Astrocyte of the cerebellum (primary cell): Measurements from ENCODE around the gene RPL35.

Experiments
- DNase-seq: peaks from one replicate; pipeline ENCODE4 v3.0.0-alpha.2; 2011; ENCODE audit warnings: low read depth
- H3K4me3 ChIP-seq: 2 replicates; pipeline ENCODE4 v1.5.1; 2011; ENCODE audit warnings: mild to moderate bottlenecking, low read depth, low read length, moderate library complexity
- in situ Hi-C: cut with HindIII; loops from 2 replicates; pipeline ENCODE4 v1.10.0; 2017; ENCODE audit warnings: low sequenced_read_pairs
- TF ChIP-seq, protein P1 (sequence below): IDR thresholded peaks from 2 replicates; pipeline ENCODE4 v1.5.1; 2012; ENCODE audit warnings: low read length, low read depth, moderate library complexity, mild to moderate bottlenecking; ENCODE audit errors: missing control alignments

RPL35 gene

GRCh38 chr9:124885551-124885950 is 23.8 kb upstream of the RPL35 start:
- no peak overlapping the region for H3K4me3 ChIP-seq
- TF ChIP-seq, protein P1, sequence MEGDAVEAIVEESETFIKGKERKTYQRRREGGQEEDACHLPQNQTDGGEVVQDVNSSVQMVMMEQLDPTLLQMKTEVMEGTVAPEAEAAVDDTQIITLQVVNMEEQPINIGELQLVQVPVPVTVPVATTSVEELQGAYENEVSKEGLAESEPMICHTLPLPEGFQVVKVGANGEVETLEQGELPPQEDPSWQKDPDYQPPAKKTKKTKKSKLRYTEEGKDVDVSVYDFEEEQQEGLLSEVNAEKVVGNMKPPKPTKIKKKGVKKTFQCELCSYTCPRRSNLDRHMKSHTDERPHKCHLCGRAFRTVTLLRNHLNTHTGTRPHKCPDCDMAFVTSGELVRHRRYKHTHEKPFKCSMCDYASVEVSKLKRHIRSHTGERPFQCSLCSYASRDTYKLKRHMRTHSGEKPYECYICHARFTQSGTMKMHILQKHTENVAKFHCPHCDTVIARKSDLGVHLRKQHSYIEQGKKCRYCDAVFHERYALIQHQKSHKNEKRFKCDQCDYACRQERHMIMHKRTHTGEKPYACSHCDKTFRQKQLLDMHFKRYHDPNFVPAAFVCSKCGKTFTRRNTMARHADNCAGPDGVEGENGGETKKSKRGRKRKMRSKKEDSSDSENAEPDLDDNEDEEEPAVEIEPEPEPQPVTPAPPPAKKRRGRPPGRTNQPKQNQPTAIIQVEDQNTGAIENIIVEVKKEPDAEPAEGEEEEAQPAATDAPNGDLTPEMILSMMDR: no peak
- DNase-seq: no peak
- in situ Hi-C loops: no loop called here

- DNase-seq: peak; percentile 55
- in situ Hi-C loops: no loop called here
- TF ChIP-seq, protein P1: no peak
- no peak overlapping the region for H3K4me3 ChIP-seq
These were observed 22.6 kb upstream of the RPL35 start for GRCh38 chr9:124884376-124884775.

GRCh38 chr9:124882231-124882630 is 20.5 kb upstream of the RPL35 start:
- TF ChIP-seq, protein P1: no peak
- no peak for DNase-seq

GRCh38 chr9:124881138-124881743 is 19.5 kb upstream of the RPL35 start:
- DNase-seq: no peak
- TF ChIP-seq, protein P1: no peak
- H3K4me3 ChIP-seq: no peak overlapping the region
- in situ Hi-C loops: no loop called here

More at GRCh38 chr9:124882231-124882630, 20.5 kb upstream of the RPL35 start:
- no peak overlapping the region for H3K4me3 ChIP-seq
- in situ Hi-C loops: no loop called here

DNA sequence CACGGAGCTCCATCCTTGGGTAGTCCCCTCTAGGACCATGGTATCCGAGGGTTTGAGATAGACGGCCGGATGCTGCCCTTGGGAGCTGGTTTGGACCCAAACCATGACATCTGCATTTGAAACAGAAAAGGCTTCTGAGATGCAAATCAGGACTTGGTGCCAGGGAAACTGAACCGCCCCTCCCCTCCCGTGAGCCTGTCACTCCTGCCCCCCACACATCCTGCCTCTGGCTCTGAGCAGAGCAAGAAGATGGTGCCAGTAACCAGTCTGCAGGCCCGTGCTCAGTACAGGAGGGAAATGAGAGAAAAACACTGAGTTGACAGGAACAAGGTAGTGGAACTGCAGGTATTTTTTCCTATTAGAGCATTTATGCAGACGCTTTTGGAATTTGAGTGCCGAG is 18.7 kb upstream of the RPL35 start:
- TF ChIP-seq, protein P1: no peak
- in situ Hi-C loops: no loop called here
- DNase-seq: no peak
- no peak overlapping the region for H3K4me3 ChIP-seq

DNA sequence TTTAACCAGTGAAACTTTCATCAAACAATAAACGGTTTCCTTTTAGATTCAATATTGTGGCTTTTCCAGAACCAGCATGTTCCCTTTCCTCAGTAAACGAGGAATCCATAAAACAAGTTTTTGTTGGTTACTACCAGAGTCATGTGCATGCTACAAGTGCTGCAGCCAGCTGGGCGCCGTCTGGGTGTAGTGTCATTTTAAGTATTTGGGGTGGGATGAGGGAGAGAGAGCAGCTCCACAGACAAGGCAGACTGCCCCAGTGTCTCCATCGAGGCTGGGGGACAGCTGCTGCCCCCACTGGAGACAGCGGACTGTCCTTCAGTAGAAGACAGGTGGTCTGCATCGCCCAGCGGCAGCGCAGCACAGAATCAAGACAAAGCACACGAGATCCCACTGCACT is 17.5 kb upstream of the RPL35 start:
- no peak overlapping the region for H3K4me3 ChIP-seq
- in situ Hi-C loops: no loop called here
- no peak for DNase-seq
- TF ChIP-seq, protein P1: no peak
